Mesendoderm (in vitro differentiated cells): ENCODE measurements around the gene TEC.
A peak's percentile ranks its signal among the peaks of the same experiment; 100 is the strongest.

Experiments used
- DNase-seq: peaks from one replicate; pipeline ENCODE4 v3.0.0; 2013
- H2AK5ac ChIP-seq: 2 replicates; pipeline ENCODE4 v1.6.1; 2013; ENCODE audit warnings: low read length, inconsistent platforms
- H2BK120ac ChIP-seq: 2 replicates; pipeline ENCODE4 v1.6.1; 2013; ENCODE audit warnings: low read depth, mild to moderate bottlenecking, low read length, moderate library complexity, mixed read lengths
- H2BK15ac ChIP-seq: replicated peaks from 2 replicates; pipeline ENCODE4 v1.6.1; 2013; ENCODE audit warnings: low read depth, mild to moderate bottlenecking, moderate library complexity
- H2BK5ac ChIP-seq: 2 replicates; pipeline ENCODE4 v1.6.1; 2013; ENCODE audit warnings: low read length, inconsistent platforms
- H3K18ac ChIP-seq: 2 replicates; pipeline ENCODE4 v1.6.1; 2013; ENCODE audit warnings: mild to moderate bottlenecking, low read length, mixed read lengths
- H3K23ac ChIP-seq: one replicate; pipeline ENCODE4 v1.6.1; 2013; ENCODE audit warnings: low read length
- H3K27ac ChIP-seq: 2 replicates; pipeline ENCODE4 v1.5.1; 2013; ENCODE audit warnings: low read depth, mild to moderate bottlenecking, inconsistent platforms, low read length, moderate library complexity
- H3K27me3 ChIP-seq: 2 replicates; pipeline ENCODE4 v1.6.1; 2013; ENCODE audit warnings: low read length, control low read depth, mild to moderate bottlenecking, inconsistent platforms; ENCODE audit not compliant: insufficient read depth, poor library complexity
- H3K36me3 ChIP-seq: 2 replicates; pipeline ENCODE4 v1.6.1; 2013; ENCODE audit warnings: low read length, inconsistent platforms; ENCODE audit not compliant: control insufficient read depth, insufficient read depth
- H3K4ac ChIP-seq: one replicate; pipeline ENCODE4 v1.6.1; 2013; ENCODE audit warnings: low read depth, mild to moderate bottlenecking, low read length, moderate library complexity
- H3K4me1 ChIP-seq: 2 replicates; pipeline ENCODE4 v1.6.1; 2013; ENCODE audit warnings: low read depth, low read length, inconsistent platforms; ENCODE audit not compliant: control insufficient read depth
- H3K4me2 ChIP-seq: 2 replicates; pipeline ENCODE4 v1.6.1; 2013; ENCODE audit warnings: low read length
- H3K4me3 ChIP-seq: 2 replicates; pipeline ENCODE4 v1.5.1; 2013; ENCODE audit warnings: mild to moderate bottlenecking, low read length
- H3K56ac ChIP-seq: one replicate; pipeline ENCODE4 v1.6.1; 2013; ENCODE audit warnings: low read length
- H3K79me1 ChIP-seq: 2 replicates; pipeline ENCODE4 v1.6.1; 2013; ENCODE audit warnings: low read length, inconsistent platforms
- H3K79me2 ChIP-seq: 2 replicates; pipeline ENCODE4 v1.6.1; 2013; ENCODE audit warnings: mild to moderate bottlenecking, low read length; ENCODE audit not compliant: control insufficient read depth, insufficient read depth
- H3K9ac ChIP-seq: 2 replicates; pipeline ENCODE4 v1.6.1; 2013; ENCODE audit warnings: low read length, inconsistent platforms
- H4K5ac ChIP-seq: one replicate; pipeline ENCODE4 v1.6.1; 2013; ENCODE audit warnings: low read length
- H4K8ac ChIP-seq: one replicate; pipeline ENCODE4 v1.6.1; 2013; ENCODE audit warnings: low read depth, mild to moderate bottlenecking, control low read depth, low read length, moderate library complexity
- WGBS: extraction: QIAGEN DNeasy Blood & Tissue Kit; methylation state at CpG from one replicate; pipeline ENCODE4 v1.1.7; 2013; ENCODE audit warnings: low lambda C conversion rate, missing lambda C conversion rate; ENCODE audit not compliant: insufficient coverage; ENCODE audit errors: extremely low coverage; 5-methylcytosine and 5-hydroxymethylcytosine counted together

The TEC gene

DNA sequence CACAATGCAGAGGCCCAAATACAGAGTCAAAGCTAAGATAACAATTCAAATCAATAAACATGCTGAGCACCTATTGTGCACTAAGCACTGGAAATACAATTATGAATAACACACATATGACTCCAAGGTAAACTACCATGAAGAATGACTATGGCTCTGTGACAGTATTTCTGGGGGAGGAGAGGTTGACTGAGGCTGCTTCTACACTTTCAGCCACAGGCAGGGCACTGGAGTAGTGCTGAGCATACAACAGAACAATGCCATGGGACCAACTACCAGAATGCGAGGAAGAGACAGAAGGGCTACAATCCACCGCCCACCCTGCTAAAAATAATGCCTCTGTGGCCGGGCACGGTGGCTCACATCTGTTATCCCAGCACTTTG lies 13.7 kb downstream of the TEC start:
- WGBS, result no CpG with 5 or more reads among the region's 4 CpGs
- DNase-seq, result no peak
- Histone ChIP-seq H2BK15ac (no peak overlapping the region), H2BK120ac (no peak overlapping the region), H3K27ac (no peak overlapping the region), H4K8ac (no peak overlapping the region), H4K5ac (no peak overlapping the region), H3K4me1 (no peaks in the 10 kb centered on the region), H3K27me3 (no peaks in the 10 kb centered on the region), H3K9ac (no peak overlapping the region), H2AK5ac (no peak overlapping the region), H3K79me2 (no peaks in the 10 kb centered on the region), H2BK5ac (no peak overlapping the region), H3K23ac (no peak overlapping the region), H3K4ac (no peak overlapping the region), H3K18ac (no peak overlapping the region), H3K4me2 (no peak overlapping the region), H3K4me3 (no peak overlapping the region), H3K79me1 (no peaks in the 10 kb centered on the region), H3K56ac (no peak overlapping the region), H3K36me3 (no peaks in the 10 kb centered on the region)

DNA sequence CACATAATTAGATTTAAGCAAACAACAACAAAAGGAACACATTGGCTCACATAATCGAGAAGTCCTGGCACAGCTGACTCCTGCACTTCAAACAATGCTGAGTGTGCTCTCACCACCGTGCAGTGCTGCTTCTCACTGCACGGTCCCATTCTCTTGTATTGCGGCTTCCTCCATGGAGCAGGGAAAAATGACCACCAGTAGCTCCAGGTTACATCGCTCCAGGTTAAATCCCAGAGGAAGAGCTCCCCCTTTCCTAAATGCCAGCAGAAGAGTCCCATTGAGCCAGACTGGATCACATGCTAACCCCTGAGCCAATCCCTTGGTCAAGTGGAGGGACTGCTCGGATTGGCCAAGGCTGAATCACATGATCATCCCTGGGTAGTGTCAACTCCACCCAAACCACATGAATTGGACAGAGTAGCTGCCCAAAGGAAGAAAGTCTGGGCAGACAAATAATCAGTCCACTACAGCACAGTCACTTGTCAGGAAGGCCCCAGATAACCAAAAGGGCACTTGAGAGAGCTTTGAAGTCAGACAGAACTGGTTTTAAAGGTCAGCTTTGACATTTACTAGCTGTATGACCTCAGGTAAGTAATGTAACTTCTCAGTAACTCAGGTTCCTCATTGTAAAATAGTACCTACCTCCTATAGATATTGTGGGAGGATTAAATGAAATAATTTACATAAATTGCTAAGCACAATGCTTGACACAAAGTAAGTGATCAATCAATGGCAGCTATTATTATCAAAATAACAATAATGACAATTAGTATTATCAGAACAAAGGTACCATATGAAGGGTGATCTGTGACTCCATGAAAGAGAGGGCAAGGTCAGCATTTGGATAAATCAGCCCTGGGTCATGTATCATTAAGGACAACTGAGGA lies 14.3 kb downstream of the TEC start:
- no peak overlapping the region for H3K23ac ChIP-seq
- H4K5ac ChIP-seq, result no peak overlapping the region
- H2BK120ac ChIP-seq, result no peak overlapping the region
- no peak overlapping the region for H3K4me2 ChIP-seq
- H3K36me3 ChIP-seq, result no peaks in the 10 kb centered on the region
- H3K56ac ChIP-seq, result no peak overlapping the region
- H3K18ac ChIP-seq, result no peak overlapping the region
- H3K27ac ChIP-seq, result no peak overlapping the region
- no peaks in the 10 kb centered on the region for H3K79me1 ChIP-seq
- no peak overlapping the region for H2BK15ac ChIP-seq
- no peak overlapping the region for H2AK5ac ChIP-seq
- no CpG with 5 or more reads among the region's 6 CpGs for WGBS
- H3K27me3 ChIP-seq, result no peaks in the 10 kb centered on the region
- no peak overlapping the region for H3K4ac ChIP-seq
- H3K79me2 ChIP-seq, result no peaks in the 10 kb centered on the region
- H4K8ac ChIP-seq, result no peak overlapping the region
- no peak overlapping the region for H3K4me3 ChIP-seq
- no peak overlapping the region for H3K9ac ChIP-seq
- DNase-seq, result no peak
- no peak overlapping the region for H2BK5ac ChIP-seq
- H3K4me1 ChIP-seq, result no peaks in the 10 kb centered on the region

DNA sequence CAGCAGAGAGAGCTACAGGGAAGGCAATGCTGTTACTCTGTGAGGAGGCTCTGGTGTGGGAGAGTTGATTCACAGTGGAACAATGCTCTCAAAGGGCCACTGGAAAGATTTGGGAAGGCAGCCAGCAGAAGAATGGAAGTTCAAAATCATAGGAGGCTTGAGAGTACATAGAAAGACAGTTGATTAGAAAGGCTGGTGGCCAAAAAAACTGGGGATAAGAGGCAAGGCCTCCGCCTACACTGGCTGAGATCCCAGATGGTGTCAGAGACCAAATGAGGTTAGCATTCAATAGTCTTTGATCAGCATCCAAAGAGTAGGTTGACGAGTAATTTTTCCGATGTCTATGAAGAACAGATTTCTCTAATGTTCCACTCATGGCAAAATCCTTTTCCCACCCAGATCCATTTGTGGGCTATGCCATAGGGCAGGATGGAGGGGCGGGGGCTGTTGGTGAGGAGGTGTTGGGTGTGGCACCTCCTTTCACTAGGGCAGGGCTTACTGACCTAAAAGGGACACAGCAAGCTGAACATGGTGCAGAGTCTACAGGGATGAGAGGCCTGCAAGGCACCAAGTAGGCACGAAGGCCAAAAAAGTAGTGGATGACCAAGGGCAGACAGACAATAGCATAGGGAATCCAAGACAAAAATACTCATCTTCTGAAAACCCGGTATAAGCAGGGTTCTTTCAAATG lies 15.1 kb downstream of the TEC start:
- H3K23ac ChIP-seq, result no peak overlapping the region
- no peak overlapping the region for H3K4me3 ChIP-seq
- no CpG with 5 or more reads among the region's 6 CpGs for WGBS
- no peak overlapping the region for H3K56ac ChIP-seq
- no peak overlapping the region for H2BK120ac ChIP-seq
- no peak overlapping the region for H2AK5ac ChIP-seq
- no peak overlapping the region for H3K27ac ChIP-seq
- no peaks in the 10 kb centered on the region for H3K27me3 ChIP-seq
- H3K4me1 ChIP-seq, result no peaks in the 10 kb centered on the region
- no peak overlapping the region for H3K4me2 ChIP-seq
- no peak overlapping the region for H2BK15ac ChIP-seq
- H3K36me3 ChIP-seq, result no peaks in the 10 kb centered on the region
- no peak overlapping the region for H4K5ac ChIP-seq
- H2BK5ac ChIP-seq, result no peak overlapping the region
- H4K8ac ChIP-seq, result no peak overlapping the region
- no peak overlapping the region for H3K4ac ChIP-seq
- no peaks in the 10 kb centered on the region for H3K79me1 ChIP-seq
- DNase-seq, result no peak
- no peak overlapping the region for H3K18ac ChIP-seq
- no peak overlapping the region for H3K9ac ChIP-seq
- no peaks in the 10 kb centered on the region for H3K79me2 ChIP-seq

DNA sequence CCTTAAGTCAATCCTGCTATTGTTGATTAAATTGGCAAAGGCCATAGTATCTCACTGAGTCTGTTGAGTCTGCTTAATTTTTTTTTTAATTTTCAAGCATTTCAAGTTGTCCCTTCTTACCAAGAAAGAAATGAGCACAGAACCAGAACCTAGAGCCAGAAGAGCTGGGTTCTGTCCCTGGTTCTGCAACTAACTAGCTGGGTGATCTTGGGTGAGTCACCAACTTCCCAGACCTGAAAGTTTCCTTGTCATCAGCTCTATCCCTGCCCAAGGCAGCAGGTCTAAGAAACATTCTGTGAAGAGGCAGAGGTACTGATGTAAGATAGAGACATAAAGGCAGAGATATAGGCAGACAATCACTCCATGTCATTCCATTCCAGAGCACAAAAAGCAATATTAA lies 17.3 kb downstream of the TEC start:
- H2BK120ac ChIP-seq, result no peak overlapping the region
- no peak overlapping the region for H4K8ac ChIP-seq
- no peaks in the 10 kb centered on the region for H3K79me2 ChIP-seq
- H3K79me1 ChIP-seq, result no peaks in the 10 kb centered on the region
- H3K36me3 ChIP-seq, result no peaks in the 10 kb centered on the region
- H3K23ac ChIP-seq, result no peak overlapping the region
- no peaks in the 10 kb centered on the region for H3K4me1 ChIP-seq
- peak overlapping the region; percentile 26 for H3K27ac ChIP-seq
- no peak overlapping the region for H3K4me3 ChIP-seq
- DNase-seq, result no peak
- no peak overlapping the region for H3K4me2 ChIP-seq
- no peak overlapping the region for H4K5ac ChIP-seq
- H3K56ac ChIP-seq, result no peak overlapping the region
- H2BK5ac ChIP-seq, result no peak overlapping the region
- H3K4ac ChIP-seq, result no peak overlapping the region
- no peak overlapping the region for H3K18ac ChIP-seq
- H2BK15ac ChIP-seq, result no peak overlapping the region
- H3K27me3 ChIP-seq, result no peaks in the 10 kb centered on the region
- no peak overlapping the region for H3K9ac ChIP-seq
- no peak overlapping the region for H2AK5ac ChIP-seq

DNA sequence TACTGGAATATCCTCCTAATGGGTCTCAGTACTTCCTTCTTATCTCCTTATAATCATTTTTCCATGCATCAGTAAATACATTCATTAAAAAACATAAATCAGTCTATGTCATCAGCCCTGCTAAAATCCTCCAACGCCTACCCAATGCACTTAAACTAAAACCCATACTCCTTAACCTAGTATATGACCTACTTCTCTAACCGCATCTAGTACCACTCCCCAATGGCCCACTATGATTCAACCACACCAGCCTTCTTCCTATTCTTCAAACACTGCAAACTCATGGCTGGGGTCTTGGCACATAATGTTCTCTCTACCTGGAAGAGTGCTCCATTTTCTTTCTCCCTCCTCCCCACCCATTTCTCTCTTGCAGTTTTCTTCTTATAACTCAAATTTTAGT lies 18.7 kb downstream of the TEC start:
- no peak overlapping the region for H2AK5ac ChIP-seq
- no peak overlapping the region for H3K56ac ChIP-seq
- H3K36me3 ChIP-seq, result no peaks in the 10 kb centered on the region
- H4K8ac ChIP-seq, result no peak overlapping the region
- H2BK5ac ChIP-seq, result no peak overlapping the region
- H3K79me2 ChIP-seq, result no peaks in the 10 kb centered on the region
- no peak for DNase-seq
- no peak overlapping the region for H3K4me3 ChIP-seq
- no peak overlapping the region for H3K18ac ChIP-seq
- no peak overlapping the region for H3K4ac ChIP-seq
- H3K27ac ChIP-seq, result no peak overlapping the region
- no peak overlapping the region for H4K5ac ChIP-seq
- H3K23ac ChIP-seq, result no peak overlapping the region
- H2BK120ac ChIP-seq, result no peak overlapping the region
- H3K9ac ChIP-seq, result no peak overlapping the region
- no peak overlapping the region for H3K4me2 ChIP-seq
- H3K27me3 ChIP-seq, result no peaks in the 10 kb centered on the region
- whole genome bisulfite sequencing, result 100% methylated on average over 1 of the region's 2 CpGs
- H2BK15ac ChIP-seq, result no peak overlapping the region
- H3K79me1 ChIP-seq, result no peaks in the 10 kb centered on the region
- H3K4me1 ChIP-seq, result no peaks in the 10 kb centered on the region
